Suprapubic skin (tissue), 4 donors: ENCODE data around the gene SYNDIG1.

Experiments
- CTCF ChIP-seq, 2 donors: fragments of 200-600 bp in 1 of 2; fragments of 450-650 bp in 1 of 2; sonication (generic) in 1 of 2; IDR thresholded peaks; one replicate each; pipeline ENCODE4 v1.5.1; 2016 to 2019; ENCODE audit warnings: antibody characterized with exemption in 2 of 2, mild to moderate bottlenecking in 1 of 2, moderate library complexity in 1 of 2
- EP300 ChIP-seq: sonication (generic); formaldehyde crosslinking; IDR thresholded peaks from one replicate; pipeline ENCODE4 v1.6.1; 2017; ENCODE audit warnings: antibody characterized with exemption
- POLR2A ChIP-seq, 2 donors: fragments of 450-650 bp; IDR thresholded peaks; one replicate each; pipeline ENCODE4 v1.6.1; 2017; ENCODE audit warnings: antibody characterized with exemption in 2 of 2, mild to moderate bottlenecking in 2 of 2, moderate library complexity in 2 of 2
- POLR2AphosphoS5 ChIP-seq, 3 donors: sonication (generic); formaldehyde crosslinking; IDR thresholded peaks; one replicate each; pipeline ENCODE4 v1.6.1; 2017; ENCODE audit warnings: antibody characterized with exemption in 3 of 3

DNA sequence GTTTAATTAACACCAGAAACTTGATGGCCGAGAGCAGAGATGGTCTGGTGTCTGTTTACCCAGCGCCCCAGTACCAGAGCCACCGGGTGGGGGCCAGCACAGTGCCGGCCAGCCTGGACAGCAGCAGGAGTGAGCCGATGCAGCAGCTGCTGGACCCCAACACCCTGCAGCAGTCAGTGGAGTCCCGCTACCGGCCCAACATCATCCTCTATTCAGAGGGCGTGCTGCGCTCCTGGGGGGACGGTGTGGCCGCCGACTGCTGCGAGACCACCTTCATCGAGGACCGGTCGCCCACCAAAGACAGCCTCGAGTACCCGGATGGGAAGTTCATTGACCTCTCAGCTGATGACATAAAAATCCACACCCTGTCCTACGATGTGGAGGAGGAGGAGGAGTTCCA, 73.7 kb downstream of the SYNDIG1 start:
- TF ChIP-seq EP300 (no peak), CTCF (IDR thresholded peaks at IDR 0.05) (no peak), POLR2A (IDR thresholded peaks at IDR 0.05) (no peak), POLR2AphosphoS5 (IDR thresholded peaks at IDR 0.05) (no peak)
